ENCODE results near the gene AGMO. TPM values are rescaled to one million over a fixed set of nuclear protein-coding genes. Genes with fewer than 3 reads are reported as not detected.

Gene AGMO
- total and polyA plus RNA-seq, 10 of the 15 experiments (the other 5 are each of a cell fraction or from before 2014, with no cell fraction given): 0.11 to 0.29 TPM; not detected in 8

DNA sequence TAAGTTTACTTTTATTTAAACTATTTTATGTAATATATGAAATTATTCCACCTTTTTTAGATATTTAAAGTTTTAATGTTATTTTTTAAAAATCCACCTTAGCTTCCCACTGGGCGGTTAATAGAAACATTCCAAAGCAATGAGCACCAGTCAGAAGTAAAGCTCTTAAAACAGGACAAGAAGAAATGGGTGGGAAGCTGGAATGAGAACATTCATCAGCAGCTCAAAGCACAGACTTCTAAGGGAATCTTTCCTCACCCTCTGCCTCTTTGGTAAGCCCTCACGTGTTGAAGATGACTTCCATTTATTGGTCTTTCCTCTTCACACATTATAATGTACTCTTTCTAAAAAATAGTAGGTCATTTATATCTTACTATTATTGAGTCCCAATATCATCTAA lies 3.1 kb downstream of the AGMO start:
- Histone ChIP-seq H3K27me3 (replicated peaks in 1 of 2; ENCODE audit: control insufficient read depth in 2 of 2, insufficient read depth in 2 of 2, low read length in 1 of 2) (no peaks in the 10 kb centered on the region), H3K4me2 (ENCODE audit: control insufficient read depth, insufficient read depth) (no peak overlapping the region), H4K20me1 (ENCODE audit: control insufficient read depth, insufficient read depth) (no peaks in the 10 kb centered on the region), H3K79me2 (ENCODE audit: control insufficient read depth, insufficient read depth, low read length) (no peaks in the 10 kb centered on the region), H3K27ac (ENCODE audit: control insufficient read depth, insufficient read depth) (no peak overlapping the region), H3K4me3 (no peak overlapping the region), H2AFZ (ENCODE audit: control insufficient read depth, low read depth, low read length) (no peak overlapping the region), H3K9me3 (replicated peaks; ENCODE audit: control insufficient read depth, insufficient read depth, low read length) (no peaks in the 10 kb centered on the region), H3K9ac (ENCODE audit: control insufficient read depth, insufficient read depth, low read length) (no peak overlapping the region), H3K36me3 (ENCODE audit: control insufficient read depth in 2 of 2, insufficient read depth in 2 of 2, low read length in 1 of 2) (no peaks in the 10 kb centered on the region), H3K4me1 (ENCODE audit: control insufficient read depth, insufficient read depth, low read length) (no peaks in the 10 kb centered on the region)
- DNase-seq (ENCODE audit: low read depth, low spot score) (no peak), ATAC-seq (no peak), FAIRE-seq (no peak)
- BruUV-seq (replicated peaks): no TSS peak
- POLR2A ChIA-PET: interaction anchor here (0.9 kb wide), 1 partner anchor 10 kb away, joined by 5 read pairs; no protein-coding TSS in a partner anchor
- TF ChIP-seq, protein P1, sequence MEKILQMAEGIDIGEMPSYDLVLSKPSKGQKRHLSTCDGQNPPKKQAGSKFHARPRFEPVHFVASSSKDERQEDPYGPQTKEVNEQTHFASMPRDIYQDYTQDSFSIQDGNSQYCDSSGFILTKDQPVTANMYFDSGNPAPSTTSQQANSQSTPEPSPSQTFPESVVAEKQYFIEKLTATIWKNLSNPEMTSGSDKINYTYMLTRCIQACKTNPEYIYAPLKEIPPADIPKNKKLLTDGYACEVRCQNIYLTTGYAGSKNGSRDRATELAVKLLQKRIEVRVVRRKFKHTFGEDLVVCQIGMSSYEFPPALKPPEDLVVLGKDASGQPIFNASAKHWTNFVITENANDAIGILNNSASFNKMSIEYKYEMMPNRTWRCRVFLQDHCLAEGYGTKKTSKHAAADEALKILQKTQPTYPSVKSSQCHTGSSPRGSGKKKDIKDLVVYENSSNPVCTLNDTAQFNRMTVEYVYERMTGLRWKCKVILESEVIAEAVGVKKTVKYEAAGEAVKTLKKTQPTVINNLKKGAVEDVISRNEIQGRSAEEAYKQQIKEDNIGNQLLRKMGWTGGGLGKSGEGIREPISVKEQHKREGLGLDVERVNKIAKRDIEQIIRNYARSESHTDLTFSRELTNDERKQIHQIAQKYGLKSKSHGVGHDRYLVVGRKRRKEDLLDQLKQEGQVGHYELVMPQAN (conservative IDR thresholded peaks at IDR 0.05): no peak
- no peak for TF ChIP-seq NFIC (IDR thresholded peaks at IDR 0.05; ENCODE audit: low read depth, low read length)
- 0% methylated on average over 2 of the region's 2 CpGs for WGBS (ENCODE audit: insufficient coverage, insufficient replicate concordance, low lambda C conversion rate, missing lambda C conversion rate)
- in situ Hi-C loops (cut with MboI) (no loop called here), intact Hi-C loops (cut with micrococcal nuclease; ENCODE audit: unreplicated experiment) (loop anchor here (5.0 kb wide), 1 partner anchor 94 kb away; no protein-coding TSS in a partner anchor)
- RAD21 ChIA-PET (ENCODE audit: unreplicated experiment): interaction anchor here (0.7 to 1.8 kb wide), 6 partner anchors 31 to 130 kb away, joined by 3 to 4 read pairs (median 4); no protein-coding TSS in a partner anchor
- SMC1A ChIA-PET (ENCODE audit: uncharacterized antibody, unreplicated experiment): interaction anchor here (0.6 to 1.9 kb wide), 15 partner anchors 9 to 329 kb away, joined by 3 to 8 read pairs (median 3); no protein-coding TSS in a partner anchor
- CTCF ChIA-PET: interaction anchor here (0.7 to 5.0 kb wide), 6 partner anchors 10 to 235 kb away, joined by 3 to 55 read pairs (median 3); no protein-coding TSS in a partner anchor

DNA sequence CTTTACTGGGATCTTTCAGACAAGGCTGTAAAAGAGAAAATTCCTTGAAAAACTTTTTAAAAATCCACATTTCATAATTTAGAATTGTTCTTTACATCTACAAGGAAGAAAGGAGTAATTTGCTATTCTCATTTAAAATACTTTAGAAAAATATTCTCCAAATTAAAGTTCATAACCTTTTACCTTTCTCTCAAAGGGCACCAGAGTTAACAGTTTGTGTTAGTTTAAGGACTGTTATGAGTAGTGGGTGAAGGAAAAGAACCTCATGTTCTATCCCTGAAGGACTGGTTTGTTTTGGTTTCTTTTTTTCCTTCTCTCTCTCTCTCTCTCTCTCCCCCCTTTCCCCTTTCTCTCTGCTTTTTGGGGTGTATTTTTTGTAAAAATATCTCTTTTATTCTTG lies 4.1 kb downstream of the AGMO start:
- H2AFZ ChIP-seq (ENCODE audit: control insufficient read depth, low read depth, low read length): no peak overlapping the region
- SMC1A ChIA-PET (ENCODE audit: uncharacterized antibody, unreplicated experiment): interaction anchor here (0.7 to 1.9 kb wide), 3 partner anchors 23 to 163 kb away, joined by 3 to 8 read pairs (median 8); no protein-coding TSS in a partner anchor
- in situ Hi-C loops (cut with MboI): no loop called here
- intact Hi-C loops (cut with micrococcal nuclease; ENCODE audit: unreplicated experiment): loop anchor here (5.0 kb wide), 1 partner anchor 95 kb away; no protein-coding TSS in a partner anchor
- H3K9me3 ChIP-seq (replicated peaks; ENCODE audit: control insufficient read depth, insufficient read depth, low read length): no peaks in the 10 kb centered on the region
- no peak overlapping the region for H3K27ac ChIP-seq (ENCODE audit: control insufficient read depth, insufficient read depth)
- FAIRE-seq: no peak
- H3K36me3 ChIP-seq (ENCODE audit: control insufficient read depth in 2 of 2, insufficient read depth in 2 of 2, low read length in 1 of 2): no peaks in the 10 kb centered on the region
- DNase-seq (ENCODE audit: low read depth, low spot score): no peak
- no peak overlapping the region for H3K4me2 ChIP-seq (ENCODE audit: control insufficient read depth, insufficient read depth)
- H3K9ac ChIP-seq (ENCODE audit: control insufficient read depth, insufficient read depth, low read length): no peak overlapping the region
- H4K20me1 ChIP-seq (ENCODE audit: control insufficient read depth, insufficient read depth): no peaks in the 10 kb centered on the region
- POLR2A ChIA-PET: no interaction called here
- no TSS peak for BruUV-seq (replicated peaks)
- H3K4me3 ChIP-seq: no peak overlapping the region
- no peaks in the 10 kb centered on the region for H3K4me1 ChIP-seq (ENCODE audit: control insufficient read depth, insufficient read depth, low read length)
- TF ChIP-seq WRNIP1 (IDR thresholded peaks at IDR 0.05; ENCODE audit: borderline replicate concordance, low read depth, low read length) (no peak), IKZF1 (conservative IDR thresholded peaks at IDR 0.05) (no peak), SMARCA5 (IDR thresholded peaks at IDR 0.05) (no peak), E2F8 (IDR thresholded peaks at IDR 0.05; ENCODE audit: low read depth, partially characterized antibody) (no peak), NR2F1 (conservative IDR thresholded peaks at IDR 0.05) (0 out of 2 replicates have a peak, but pooled peaks have one; percentile 17), NR2C1 (IDR thresholded peaks at IDR 0.05) (peak; percentile 54)
- RAD21 ChIA-PET (ENCODE audit: unreplicated experiment): interaction anchor here (1.0 to 1.8 kb wide), 5 partner anchors 23 to 118 kb away, joined by 3 to 4 read pairs (median 4); no protein-coding TSS in a partner anchor
- H3K27me3 ChIP-seq (replicated peaks in 1 of 2; ENCODE audit: control insufficient read depth in 2 of 2, insufficient read depth in 2 of 2, low read length in 1 of 2): no peaks in the 10 kb centered on the region
- CTCF ChIA-PET: interaction anchor here (1.0 kb wide), 1 partner anchor 166 kb away, joined by 4 read pairs; no protein-coding TSS in a partner anchor
- H3K79me2 ChIP-seq (ENCODE audit: control insufficient read depth, insufficient read depth, low read length): no peaks in the 10 kb centered on the region
- ATAC-seq: peak; percentile 38

Measured in GM12878 (cell line).